H9 (cell line): ENCODE measurements around the gene KRTAP5-1. TPM values are rescaled to one million over a fixed set of nuclear protein-coding genes. Genes with fewer than 3 reads are reported as not detected.

Experiments used
- DNase-seq: peaks from one replicate; pipeline ENCODE4 v3.0.0-alpha.2; 2017
- H2AFZ ChIP-seq: one replicate; pipeline ENCODE4 v1.6.1; 2013; ENCODE audit warnings: mild to moderate bottlenecking, low read length, control low read depth, moderate library complexity
- H2AK5ac ChIP-seq: 2 replicates; pipeline ENCODE4 v1.6.1; 2013; ENCODE audit warnings: low read length, control low read depth, mixed read lengths; ENCODE audit not compliant: insufficient read length
- H2BK120ac ChIP-seq: one replicate; pipeline ENCODE4 v1.6.1; 2013; ENCODE audit warnings: low read depth, mild to moderate bottlenecking, low read length, control low read depth, inconsistent platforms; ENCODE audit not compliant: poor library complexity, severe bottlenecking
- H2BK12ac ChIP-seq: 2 replicates; pipeline ENCODE4 v1.6.1; 2013; ENCODE audit warnings: low read length, control low read depth, mixed read lengths, low read depth; ENCODE audit not compliant: insufficient read length
- H2BK15ac ChIP-seq: 2 replicates; pipeline ENCODE4 v1.6.1; 2013; ENCODE audit warnings: low read depth, low read length, control low read depth
- H2BK20ac ChIP-seq: one replicate; pipeline ENCODE4 v1.6.1; 2013; ENCODE audit warnings: low read depth, mild to moderate bottlenecking, low read length, control low read depth, inconsistent platforms; ENCODE audit not compliant: poor library complexity, severe bottlenecking
- H2BK5ac ChIP-seq: 2 replicates; pipeline ENCODE4 v1.6.1; 2013; ENCODE audit warnings: low read length, control low read depth, mixed read lengths; ENCODE audit not compliant: insufficient read length
- H3K14ac ChIP-seq: 2 replicates; pipeline ENCODE4 v1.6.1; 2013; ENCODE audit warnings: low read length, control low read depth; ENCODE audit not compliant: insufficient read depth
- H3K18ac ChIP-seq: 2 replicates; pipeline ENCODE4 v1.6.1; 2013; ENCODE audit warnings: low read depth, mild to moderate bottlenecking, mixed read lengths, low read length, control low read depth; ENCODE audit not compliant: insufficient read length
- H3K23ac ChIP-seq: 2 replicates; pipeline ENCODE4 v1.6.1; 2013; ENCODE audit warnings: low read length, control low read depth, mixed read lengths, low read depth; ENCODE audit not compliant: insufficient read length
- H3K23me2 ChIP-seq: 2 replicates; pipeline ENCODE4 v1.6.1; 2013; ENCODE audit warnings: low read depth, mild to moderate bottlenecking, mixed read lengths, low read length, control low read depth; ENCODE audit not compliant: insufficient read length, poor library complexity, severe bottlenecking
- H3K27ac ChIP-seq: 2 replicates; pipeline ENCODE4 v1.5.1; 2013; ENCODE audit warnings: low read length, control low read depth, mixed read lengths, low read depth; ENCODE audit not compliant: insufficient read length
- H3K27me3 ChIP-seq: 2 replicates; pipeline ENCODE4 v1.6.1; 2013; ENCODE audit warnings: low read length, control low read depth, inconsistent platforms; ENCODE audit not compliant: insufficient read depth
- H3K4ac ChIP-seq: 2 replicates; pipeline ENCODE4 v1.6.1; 2013; ENCODE audit warnings: low read depth, mild to moderate bottlenecking, control low read depth, inconsistent platforms, low read length, moderate library complexity
- H3K4me1 ChIP-seq: 2 replicates; pipeline ENCODE4 v1.6.1; 2013; ENCODE audit warnings: low read length, control low read depth, inconsistent platforms; ENCODE audit not compliant: insufficient read depth
- H3K4me2 ChIP-seq: 2 replicates; pipeline ENCODE4 v1.6.1; 2013; ENCODE audit warnings: low read length, control low read depth, mixed read lengths; ENCODE audit not compliant: insufficient read length, insufficient read depth
- H3K56ac ChIP-seq: 2 replicates; pipeline ENCODE4 v1.6.1; 2013; ENCODE audit warnings: low read depth, mild to moderate bottlenecking, mixed read lengths, low read length, control low read depth; ENCODE audit not compliant: insufficient read length
- H3K79me1 ChIP-seq: 2 replicates; pipeline ENCODE4 v1.6.1; 2013; ENCODE audit warnings: low read depth, mild to moderate bottlenecking, moderate library complexity, low read length, control low read depth, inconsistent platforms; ENCODE audit not compliant: insufficient read depth, poor library complexity, severe bottlenecking
- H3K79me2 ChIP-seq: 2 replicates; pipeline ENCODE4 v1.6.1; 2013; ENCODE audit warnings: low read length, control low read depth, inconsistent platforms; ENCODE audit not compliant: insufficient read depth
- H3K9ac ChIP-seq: 2 replicates; pipeline ENCODE4 v1.6.1; 2013; ENCODE audit warnings: low read length, control low read depth, mixed read lengths; ENCODE audit not compliant: insufficient read length; ENCODE audit errors: extremely low read depth
- H3K9me3 ChIP-seq: one replicate; pipeline ENCODE4 v1.6.1; 2013; ENCODE audit warnings: low read depth, low read length, inconsistent platforms; ENCODE audit not compliant: control insufficient read depth
- H3T11ph ChIP-seq: one replicate; pipeline ENCODE4 v1.6.1; 2013; ENCODE audit warnings: mild to moderate bottlenecking, low read length, control low read depth, inconsistent platforms
- H4K20me1 ChIP-seq: one replicate; pipeline ENCODE4 v1.6.1; 2013; ENCODE audit not compliant: control insufficient read depth, insufficient read length, insufficient read depth
- H4K5ac ChIP-seq: 2 replicates; pipeline ENCODE4 v1.6.1; 2013; ENCODE audit warnings: low read depth, mild to moderate bottlenecking, mixed read lengths, low read length, control low read depth; ENCODE audit not compliant: insufficient read length
- H4K8ac ChIP-seq: replicated peaks from 2 replicates; pipeline ENCODE4 v1.6.1; 2013; ENCODE audit warnings: low read length, control low read depth, mixed read lengths, low read depth; ENCODE audit not compliant: insufficient read length
- H4K91ac ChIP-seq: 2 replicates; pipeline ENCODE4 v1.6.1; 2013; ENCODE audit warnings: low read depth, mild to moderate bottlenecking, moderate library complexity, mixed read lengths, low read length, control low read depth; ENCODE audit not compliant: insufficient read length
- H3K27ac Mint-ChIP-seq, 3 experiments: 2 replicates in 2 of 3; 3 replicates in 1 of 3; pipeline ENCODE4 v1.8.0; 2020 to 2021; ENCODE audit warnings: mixed read lengths in 3 of 3, mild to moderate bottlenecking in 1 of 3, moderate library complexity in 1 of 3
- H3K27me3 Mint-ChIP-seq: 2 replicates; pipeline ENCODE4 v1.8.0; 2021; ENCODE audit warnings: low read depth, mild to moderate bottlenecking, moderate library complexity, mixed read lengths
- H3K36me3 Mint-ChIP-seq, 3 experiments: 2 replicates in 2 of 3; 3 replicates in 1 of 3; pipeline ENCODE4 v1.8.0; 2020 to 2021; ENCODE audit warnings: low read depth in 3 of 3, mixed read lengths in 3 of 3; ENCODE audit not compliant: insufficient read depth in 1 of 3
- H3K4me1 Mint-ChIP-seq, 2 experiments: 2 replicates each; pipeline ENCODE4 v1.8.0; 2020; ENCODE audit warnings: mixed read lengths in 2 of 2
- H3K4me3 Mint-ChIP-seq, 2 experiments: 2 replicates in 1 of 2; 3 replicates in 1 of 2; pipeline ENCODE4 v1.8.0; 2020 to 2021; ENCODE audit warnings: mild to moderate bottlenecking in 2 of 2, mixed read lengths in 2 of 2, moderate library complexity in 1 of 2
- H3K9me3 Mint-ChIP-seq, 2 experiments: 2 replicates in 1 of 2; 3 replicates in 1 of 2; pipeline ENCODE4 v1.8.0; 2020; ENCODE audit warnings: mild to moderate bottlenecking in 2 of 2, mixed read lengths in 2 of 2, moderate library complexity in 1 of 2
- WGBS: extraction: QIAGEN DNeasy Blood & Tissue Kit; methylation state at CpG from one replicate; pipeline ENCODE4 v1.1.7; 2013; ENCODE audit warnings: missing lambda C conversion rate, low lambda C conversion rate, mixed read lengths; ENCODE audit not compliant: insufficient read length; ENCODE audit errors: extremely low coverage; 5-methylcytosine and 5-hydroxymethylcytosine counted together
- total RNA-seq: library from RNA; stranded (reverse); gene quantifications from 2 replicates; pipeline ENCODE4 v1.2.1, GENCODE V29; 2021
- TF ChIP-seq, protein P1 (sequence below): fragments of 200-600 bp; sonication (generic); conservative IDR thresholded peaks from 3 replicates; pipeline ENCODE4 v1.8.0; 2021; ENCODE audit warnings: antibody characterized with exemption, mild to moderate bottlenecking

The KRTAP5-1 gene
- total RNA-seq, 1 experiment from 2014 or later = not detected

DNA sequence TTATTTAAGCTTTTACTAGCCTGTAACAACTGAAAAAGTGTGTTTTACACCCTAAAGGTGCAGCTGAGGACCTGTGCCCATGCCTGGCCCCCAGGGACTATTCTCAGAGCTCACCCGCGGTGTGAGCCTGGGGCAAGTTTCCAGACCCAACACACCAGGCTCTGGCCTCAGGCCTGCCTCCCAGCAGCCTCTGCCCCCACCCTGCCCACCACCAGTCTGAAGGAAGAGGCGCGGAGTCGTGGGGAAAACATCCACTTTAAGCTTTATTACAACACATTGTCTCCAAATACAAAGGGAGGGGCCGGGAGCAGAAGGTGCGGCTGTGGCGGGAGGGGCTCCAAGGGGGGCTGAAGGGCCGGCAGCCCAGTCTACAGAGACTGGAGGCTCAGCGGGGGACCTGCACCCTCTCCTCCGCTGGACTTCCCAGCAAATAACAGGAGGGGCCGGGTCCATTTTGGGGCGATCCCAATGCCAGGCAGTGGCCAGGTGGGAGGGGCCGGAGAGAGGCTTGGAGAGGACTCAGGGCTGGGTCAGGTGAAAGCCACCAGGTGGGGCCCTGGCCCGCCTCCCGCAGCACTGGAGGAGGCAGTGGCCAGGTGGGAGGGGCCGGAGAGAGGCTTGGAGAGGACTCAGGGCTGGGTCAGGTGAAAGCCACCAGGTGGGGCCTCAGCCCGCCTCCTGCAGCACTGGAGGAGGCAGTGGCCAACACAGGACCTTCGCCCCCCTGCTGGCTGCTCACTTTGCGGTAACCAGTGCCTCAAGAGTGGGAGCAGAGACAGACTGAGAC, 31.1 kb downstream of the KRTAP5-1 start:
- Histone ChIP-seq H3K4me2 (no peak overlapping the region), H3K23me2 (no peaks in the 10 kb centered on the region), H3K9ac (no peak overlapping the region), H3K4ac (no peak overlapping the region), H4K20me1 (no peaks in the 10 kb centered on the region), H3K79me2 (no peaks in the 10 kb centered on the region), H3K23ac (no peak overlapping the region), H3K79me1 (no peaks in the 10 kb centered on the region), H2BK20ac (no peak overlapping the region), H2BK12ac (no peak overlapping the region), H2BK15ac (no peak overlapping the region), H2BK120ac (no peak overlapping the region), H4K8ac (no peak overlapping the region), H4K91ac (no peak overlapping the region), H3K4me1 (peaks cover 2% of the 10 kb centered on the region; the same call in 1 of the 2 replicates), H3K27ac (no peak overlapping the region), H3K14ac (no peak overlapping the region), H2AFZ (no peak overlapping the region), H3K56ac (no peak overlapping the region), H2AK5ac (no peak overlapping the region), H4K5ac (no peak overlapping the region), H3K9me3 (no peaks in the 10 kb centered on the region), H3T11ph (no peak overlapping the region), H2BK5ac (no peak overlapping the region), H3K27me3 (peaks cover 8% of the 10 kb centered on the region; the same call in 1 of the 2 replicates), H3K18ac (no peak overlapping the region)
- TF ChIP-seq, protein P1, sequence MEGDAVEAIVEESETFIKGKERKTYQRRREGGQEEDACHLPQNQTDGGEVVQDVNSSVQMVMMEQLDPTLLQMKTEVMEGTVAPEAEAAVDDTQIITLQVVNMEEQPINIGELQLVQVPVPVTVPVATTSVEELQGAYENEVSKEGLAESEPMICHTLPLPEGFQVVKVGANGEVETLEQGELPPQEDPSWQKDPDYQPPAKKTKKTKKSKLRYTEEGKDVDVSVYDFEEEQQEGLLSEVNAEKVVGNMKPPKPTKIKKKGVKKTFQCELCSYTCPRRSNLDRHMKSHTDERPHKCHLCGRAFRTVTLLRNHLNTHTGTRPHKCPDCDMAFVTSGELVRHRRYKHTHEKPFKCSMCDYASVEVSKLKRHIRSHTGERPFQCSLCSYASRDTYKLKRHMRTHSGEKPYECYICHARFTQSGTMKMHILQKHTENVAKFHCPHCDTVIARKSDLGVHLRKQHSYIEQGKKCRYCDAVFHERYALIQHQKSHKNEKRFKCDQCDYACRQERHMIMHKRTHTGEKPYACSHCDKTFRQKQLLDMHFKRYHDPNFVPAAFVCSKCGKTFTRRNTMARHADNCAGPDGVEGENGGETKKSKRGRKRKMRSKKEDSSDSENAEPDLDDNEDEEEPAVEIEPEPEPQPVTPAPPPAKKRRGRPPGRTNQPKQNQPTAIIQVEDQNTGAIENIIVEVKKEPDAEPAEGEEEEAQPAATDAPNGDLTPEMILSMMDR = peak; percentile 55
- no CpG with 5 or more reads among the region's 20 CpGs for WGBS
- Mint-ChIP-seq H3K27ac (no peak overlapping the region), H3K36me3 (peaks cover 0 to 1% (median 0%) of the 10 kb centered on the region in 3 experiments; a peak in 1 of 7 replicates), H3K9me3 (no peaks in the 10 kb centered on the region), H3K4me1 (peaks cover 23 to 43% of the 10 kb centered on the region in 2 experiments), H3K27me3 (peaks cover 48% of the 10 kb centered on the region), H3K4me3 (no peak overlapping the region; a peak in 1 of 5 replicates)
- DNase-seq = peak; percentile 91
